GM18511 (cell line): Measurements from ENCODE around the gene LNX1.

Experiments used
- ATAC-seq: cut with Tn5 transposase; IDR thresholded peaks from one replicate; pipeline ENCODE4 v1.9.1; 2021; ENCODE audit warnings: mild to moderate bottlenecking, moderate library complexity; ENCODE audit not compliant: unreplicated experiment

Gene LNX1

GRCh38 chr4:53591372-53591892, at the start of gene LNX1:
LNX1 (minus strand) TSS chr4:53591486; CDS start chr4:53574002, 17,484 bp downstream.
- ATAC-seq, result no peak

- peak; percentile 84 for ATAC-seq
Observed at GRCh38 chr4:53640576-53641453, 49.5 kb upstream of the LNX1 start.

- no peak for ATAC-seq
Observed at GRCh38 chr4:53638919-53639318, 47.6 kb upstream of the LNX1 start.

GRCh38 chr4:53637348-53637747, 46.1 kb upstream of the LNX1 start:
- no peak for ATAC-seq

- no peak for ATAC-seq
Observed at GRCh38 chr4:53635697-53636483, 44.6 kb upstream of the LNX1 start.

GRCh38 chr4:53633608-53634007, 42.3 kb upstream of the LNX1 start:
- no peak for ATAC-seq

GRCh38 chr4:53629296-53629695, 38.0 kb upstream of the LNX1 start:
- ATAC-seq, result no peak

GRCh38 chr4:53626491-53626890, 35.2 kb upstream of the LNX1 start:
- no peak for ATAC-seq

GRCh38 chr4:53625888-53626287, 34.6 kb upstream of the LNX1 start:
- ATAC-seq, result no peak

GRCh38 chr4:53622739-53623151, 31.5 kb upstream of the LNX1 start:
- ATAC-seq, result no peak

GRCh38 chr4:53620956-53621355, 29.7 kb upstream of the LNX1 start:
- ATAC-seq, result no peak

- no peak for ATAC-seq
Observed at GRCh38 chr4:53619431-53619830, 28.1 kb upstream of the LNX1 start.

- no peak for ATAC-seq
Observed at GRCh38 chr4:53618321-53618720, 27.0 kb upstream of the LNX1 start.

GRCh38 chr4:53617101-53617680, 25.9 kb upstream of the LNX1 start:
- ATAC-seq, result no peak

- ATAC-seq, result no peak
Observed at GRCh38 chr4:53616219-53616618, 24.9 kb upstream of the LNX1 start.

GRCh38 chr4:53614591-53614990, 23.3 kb upstream of the LNX1 start:
- no peak for ATAC-seq

- no peak for ATAC-seq
Observed at GRCh38 chr4:53613428-53613827, 22.1 kb upstream of the LNX1 start.

- ATAC-seq, result no peak
Observed at GRCh38 chr4:53608649-53609048, 17.4 kb upstream of the LNX1 start.

GRCh38 chr4:53608242-53608641, 17.0 kb upstream of the LNX1 start:
- ATAC-seq, result no peak

GRCh38 chr4:53605783-53606182, 14.5 kb upstream of the LNX1 start:
- ATAC-seq, result no peak

- no peak for ATAC-seq
Observed at GRCh38 chr4:53602390-53602789, 11.1 kb upstream of the LNX1 start.
